Measurements from ENCODE around the gene SPTB.

Gene SPTB

DNA sequence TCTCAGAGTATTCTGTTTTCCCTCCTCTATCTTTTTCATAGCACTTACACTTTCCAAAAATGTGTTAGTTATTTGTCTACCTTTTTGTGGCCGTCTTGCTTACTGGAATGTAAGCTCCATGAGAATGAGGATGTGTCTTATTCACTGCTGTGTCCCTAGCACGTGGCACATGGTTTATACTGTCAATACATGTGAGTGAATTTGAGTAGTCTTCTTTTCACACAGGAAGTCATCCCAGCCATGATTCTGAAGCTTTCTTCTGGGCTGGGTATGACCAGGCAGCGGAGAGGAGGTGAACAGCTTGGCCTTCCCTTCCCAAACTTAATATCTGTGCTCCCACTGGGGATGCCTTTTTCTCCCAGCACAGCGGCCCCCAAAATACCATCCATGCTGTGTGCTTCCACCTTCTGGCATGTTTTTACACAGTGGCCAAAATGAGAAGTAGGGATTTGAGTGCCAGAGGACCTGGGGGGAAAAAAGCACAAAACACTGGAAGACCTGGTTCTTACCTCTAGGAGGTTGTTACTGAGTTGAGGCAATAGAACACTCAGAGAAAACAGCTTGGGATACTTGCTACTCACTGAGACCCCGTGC, 165.2 kb downstream of the SPTB start:
- TF ChIP-seq, protein P1, sequence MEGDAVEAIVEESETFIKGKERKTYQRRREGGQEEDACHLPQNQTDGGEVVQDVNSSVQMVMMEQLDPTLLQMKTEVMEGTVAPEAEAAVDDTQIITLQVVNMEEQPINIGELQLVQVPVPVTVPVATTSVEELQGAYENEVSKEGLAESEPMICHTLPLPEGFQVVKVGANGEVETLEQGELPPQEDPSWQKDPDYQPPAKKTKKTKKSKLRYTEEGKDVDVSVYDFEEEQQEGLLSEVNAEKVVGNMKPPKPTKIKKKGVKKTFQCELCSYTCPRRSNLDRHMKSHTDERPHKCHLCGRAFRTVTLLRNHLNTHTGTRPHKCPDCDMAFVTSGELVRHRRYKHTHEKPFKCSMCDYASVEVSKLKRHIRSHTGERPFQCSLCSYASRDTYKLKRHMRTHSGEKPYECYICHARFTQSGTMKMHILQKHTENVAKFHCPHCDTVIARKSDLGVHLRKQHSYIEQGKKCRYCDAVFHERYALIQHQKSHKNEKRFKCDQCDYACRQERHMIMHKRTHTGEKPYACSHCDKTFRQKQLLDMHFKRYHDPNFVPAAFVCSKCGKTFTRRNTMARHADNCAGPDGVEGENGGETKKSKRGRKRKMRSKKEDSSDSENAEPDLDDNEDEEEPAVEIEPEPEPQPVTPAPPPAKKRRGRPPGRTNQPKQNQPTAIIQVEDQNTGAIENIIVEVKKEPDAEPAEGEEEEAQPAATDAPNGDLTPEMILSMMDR (IDR thresholded peaks at IDR 0.05; ENCODE audit: low read length, missing control alignments): no peak
- DNase-seq (ENCODE audit: low read depth): no peak
- no peak overlapping the region for H3K4me3 ChIP-seq (replicated peaks; ENCODE audit: low read depth, low read length)

DNA sequence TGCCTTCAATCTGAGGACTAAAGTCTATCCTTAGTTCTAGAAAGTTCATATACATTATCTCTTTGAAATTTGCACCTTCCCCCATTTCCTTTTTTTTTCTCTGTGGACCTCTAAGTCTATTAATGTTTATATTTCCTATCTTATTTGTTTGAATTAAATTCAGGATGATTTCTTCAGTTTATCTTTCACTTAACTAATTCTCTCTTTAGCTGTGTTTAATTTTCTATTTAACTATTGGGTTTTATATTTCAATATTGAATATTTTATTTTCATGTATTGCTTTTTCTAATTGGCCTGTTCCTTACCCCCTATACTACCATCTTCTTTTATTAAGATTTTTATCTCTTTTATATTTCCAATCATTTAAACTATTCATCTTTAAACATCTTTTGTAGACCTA, 166.0 kb downstream of the SPTB start:
- TF ChIP-seq, protein P1 (IDR thresholded peaks at IDR 0.05; ENCODE audit: low read length, missing control alignments): no peak
- no peak for DNase-seq (ENCODE audit: low read depth)

DNA sequence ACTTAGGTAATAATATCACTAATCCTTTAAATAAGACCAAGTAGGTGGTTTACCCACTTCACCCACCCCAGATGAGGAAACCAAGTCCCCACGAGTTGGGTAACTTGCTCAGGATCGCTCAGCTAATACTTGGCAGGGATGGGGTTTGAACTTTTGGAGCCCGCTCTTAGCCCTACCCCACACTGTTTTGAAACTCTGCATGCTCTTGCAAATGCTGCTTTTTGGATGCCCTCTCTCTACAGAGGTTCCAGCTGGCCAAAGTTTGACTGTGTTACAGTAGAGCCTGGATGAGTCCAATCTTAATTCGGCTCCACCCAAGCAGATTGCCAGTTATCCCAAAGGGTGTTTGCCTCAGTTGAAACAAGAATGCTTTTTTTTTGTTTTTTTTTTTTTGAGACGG, 168.7 kb downstream of the SPTB start:
- no peak overlapping the region for H3K4me3 ChIP-seq (replicated peaks; ENCODE audit: low read depth, low read length)
- TF ChIP-seq, protein P1 (IDR thresholded peaks at IDR 0.05; ENCODE audit: low read length, missing control alignments): no peak
- no peak for DNase-seq (ENCODE audit: low read depth)

More for the DNA sequence above, 166.0 kb downstream of the SPTB start:
- no peak overlapping the region for H3K4me3 ChIP-seq (replicated peaks; ENCODE audit: low read depth, low read length)

DNA sequence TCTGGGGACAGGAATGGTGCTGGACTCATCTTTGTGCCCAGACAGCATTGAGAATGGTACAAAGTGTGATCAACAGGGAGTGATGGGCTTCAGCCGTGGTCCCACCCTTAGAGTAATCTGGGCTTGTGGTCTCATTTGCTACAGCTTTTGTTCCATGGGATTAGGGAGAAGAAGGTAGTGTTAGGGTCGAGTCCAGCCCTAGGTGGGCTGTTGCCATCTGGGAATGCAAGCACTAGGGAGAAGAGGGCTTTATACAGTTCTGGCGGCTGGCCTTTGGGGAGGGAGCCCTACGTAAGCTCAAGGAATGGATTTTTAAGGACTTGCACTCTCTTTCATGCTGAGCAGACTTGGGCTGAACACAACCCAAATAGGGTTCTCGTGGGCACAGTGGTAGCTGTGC, 170.6 kb downstream of the SPTB start:
- H3K4me3 ChIP-seq (replicated peaks; ENCODE audit: low read depth, low read length): no peak overlapping the region
- TF ChIP-seq, protein P1 (IDR thresholded peaks at IDR 0.05; ENCODE audit: low read length, missing control alignments): no peak
- no peak for DNase-seq (ENCODE audit: low read depth)

DNA sequence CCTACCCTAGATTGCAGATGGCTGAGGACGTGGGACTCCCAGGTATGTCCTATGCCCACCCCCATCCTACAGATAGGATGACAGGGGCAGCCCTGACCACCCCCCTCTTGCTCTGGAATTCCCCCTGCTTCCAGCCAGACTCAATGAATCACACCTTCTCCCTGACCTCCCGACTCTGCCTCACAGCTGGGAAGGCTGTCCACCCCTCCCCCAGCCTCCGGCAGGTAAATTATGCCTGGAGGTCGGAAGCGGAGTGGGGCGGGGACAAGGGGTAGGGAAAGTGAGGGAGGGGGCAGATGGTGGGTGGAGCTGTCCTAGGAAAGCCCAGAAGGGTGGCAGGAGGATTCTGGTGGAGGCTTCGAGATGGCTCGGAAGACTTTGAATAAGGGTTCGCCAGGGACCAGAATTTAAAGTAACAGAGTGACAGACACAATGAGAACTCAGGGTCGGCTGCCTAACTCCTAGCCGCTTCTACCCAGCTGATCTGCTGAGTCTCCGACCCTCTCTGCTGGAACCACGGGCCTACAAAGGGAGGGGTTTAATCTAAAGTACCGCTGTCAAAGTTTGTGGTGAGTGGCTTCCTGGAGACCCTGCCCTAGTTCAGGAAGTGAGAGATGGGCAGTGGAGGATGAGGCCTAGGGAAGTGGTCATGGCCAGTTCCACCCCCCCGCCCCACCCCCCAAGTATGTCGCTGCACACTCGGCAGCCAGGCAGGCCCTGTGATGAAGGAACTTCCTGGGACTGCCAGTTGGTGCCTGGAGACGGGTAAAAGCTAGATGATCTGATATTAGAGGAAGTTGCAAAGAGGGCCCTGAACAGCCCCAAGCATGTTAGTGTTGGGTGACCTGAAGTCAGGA, 171.3 kb downstream of the SPTB start:
- no peak overlapping the region for H3K4me3 ChIP-seq (replicated peaks; ENCODE audit: low read depth, low read length)
- DNase-seq (ENCODE audit: low read depth): no peak
- TF ChIP-seq, protein P1 (IDR thresholded peaks at IDR 0.05; ENCODE audit: low read length, missing control alignments): no peak

DNA sequence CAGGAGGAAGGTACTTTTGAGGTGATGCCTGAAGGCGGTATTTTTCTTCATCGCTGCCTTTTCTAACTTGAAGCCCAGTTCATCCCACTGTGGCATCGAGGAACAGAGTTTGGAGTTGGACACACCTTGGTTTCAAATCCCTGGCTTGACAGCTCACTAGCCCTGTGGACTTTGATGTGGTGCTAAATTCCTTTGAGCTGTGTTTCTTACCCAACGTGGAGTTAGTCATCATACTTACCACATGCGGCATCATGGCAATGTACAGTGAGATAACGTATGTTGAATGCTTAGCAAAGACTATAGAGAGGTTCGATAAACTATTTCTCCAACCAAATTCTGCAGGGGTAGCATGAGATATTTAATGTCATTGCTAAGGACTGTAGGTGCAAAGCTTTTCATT, 172.0 kb downstream of the SPTB start:
- H3K4me3 ChIP-seq (replicated peaks; ENCODE audit: low read depth, low read length): no peak overlapping the region
- TF ChIP-seq, protein P1 (IDR thresholded peaks at IDR 0.05; ENCODE audit: low read length, missing control alignments): no peak
- peak; percentile 72 for DNase-seq (ENCODE audit: low read depth)

Measured in fibroblast of pulmonary artery (primary cell).